Cardiac muscle cell (in vitro differentiated cells and primary cell): Measurements from ENCODE around the gene PCDHGC3. TPM values are rescaled to one million over a fixed set of nuclear protein-coding genes. Genes with fewer than 3 reads are reported as not detected.

Experiments used
- DNase-seq, 2 donors: peaks; one replicate each; pipeline versions ENCODE4 v3.0.0 to v3.0.0-alpha.2; 2010 to 2017; ENCODE audit warnings: low read depth in 1 of 2, low spot score in 1 of 2
- H3K27ac ChIP-seq: fragments of 200-600 bp; sonication (generic); 2 replicates; pipeline ENCODE4 v1.5.1; 2016
- H3K27me3 ChIP-seq: fragments of 200-600 bp; sonication (generic); 2 replicates; pipeline ENCODE4 v1.6.0; 2016; ENCODE audit warnings: control low read depth
- H3K36me3 ChIP-seq: fragments of 200-600 bp; sonication (generic); 2 replicates; pipeline ENCODE4 v1.5.1; 2016; ENCODE audit warnings: control low read depth
- H3K4me1 ChIP-seq: fragments of 200-600 bp; sonication (generic); 2 replicates; pipeline ENCODE4 v1.8.1; 2017; ENCODE audit warnings: low read depth, mild to moderate bottlenecking, mixed run types
- H3K4me3 ChIP-seq: fragments of 200-600 bp; sonication (generic); 2 replicates; pipeline ENCODE4 v1.5.1; 2016; ENCODE audit warnings: mild to moderate bottlenecking
- H3K9me3 ChIP-seq: fragments of 200-600 bp; sonication (generic); 2 replicates; pipeline ENCODE4 v1.5.1; 2017; ENCODE audit warnings: low read depth, mild to moderate bottlenecking, control low read depth
- CTCF ChIP-seq: IDR thresholded peaks from 2 replicates; pipeline ENCODE4 v1.5.1; 2012; ENCODE audit warnings: low read depth, mild to moderate bottlenecking, low read length
- polyA plus RNA-seq: library from polyadenylated mRNA; unstranded; fragments of >200 nt; fragmentation: Nextera tagmentation; extraction: Ambion mirVana; gene quantifications from 2 replicates; pipeline ENCODE4 v1.2.1, GENCODE V29; 2016
- total RNA-seq: library from RNA; depleted of rRNA; stranded (reverse); fragments of >200 nt; gene quantifications from 2 replicates; pipeline ENCODE4 v1.2.3, GENCODE V29; 2016

The PCDHGC3 gene
- total and polyA plus RNA-seq, 2 experiments from 2014 or later, result 23.0 to 29.9 TPM

- Histone ChIP-seq H3K4me3 (no peak overlapping the region), H3K36me3 (no peaks in the 10 kb centered on the region), H3K27ac (no peak overlapping the region), H3K9me3 (no peaks in the 10 kb centered on the region), H3K27me3 (no peaks in the 10 kb centered on the region), H3K4me1 (peaks cover 16% of the 10 kb centered on the region)
- no peak for TF ChIP-seq CTCF
- no peak for DNase-seq
Measured at GRCh38 chr5:141504216-141504615, 28.4 kb downstream of the PCDHGC3 start.

DNA sequence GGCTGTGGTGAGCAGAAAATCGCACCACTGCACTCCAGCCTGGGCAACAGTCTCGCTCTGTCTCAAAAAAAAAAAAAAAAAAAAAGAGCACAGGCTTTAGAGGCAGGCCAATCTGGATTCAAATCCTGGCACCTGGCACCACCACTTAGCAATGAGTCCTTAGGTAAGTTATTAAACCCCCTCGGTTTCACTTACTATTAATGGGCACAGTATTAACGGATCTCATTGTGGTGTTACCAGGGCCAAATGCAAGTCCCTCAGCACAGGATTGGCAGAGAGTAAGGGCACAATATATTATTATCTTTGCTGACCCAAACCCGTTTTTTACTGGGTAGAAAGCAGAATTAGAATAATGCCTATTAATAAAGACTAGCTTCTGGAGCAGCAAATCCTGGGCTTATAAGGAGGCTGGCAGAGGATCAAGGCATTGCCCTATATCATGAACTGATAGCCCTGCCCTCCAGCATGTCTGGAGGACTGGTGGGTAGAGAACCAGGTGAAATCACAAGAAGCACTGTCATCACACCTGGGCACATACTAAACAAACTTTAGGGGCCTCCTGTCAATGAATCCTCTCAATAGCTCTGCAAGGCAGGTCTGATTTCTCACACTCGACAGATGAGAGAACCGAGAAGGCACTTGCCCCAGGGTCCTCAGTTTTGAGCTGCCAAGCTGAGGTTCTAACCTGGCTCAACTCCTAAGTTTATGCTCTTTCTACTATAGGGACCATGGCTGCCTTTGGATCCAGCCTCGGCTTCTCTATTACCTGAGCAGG, 30.8 kb downstream of the PCDHGC3 start:
- Histone ChIP-seq H3K9me3 (no peaks in the 10 kb centered on the region), H3K36me3 (no peaks in the 10 kb centered on the region)

GRCh38 chr5:141507387-141508091, 31.8 kb downstream of the PCDHGC3 start:
- DNase-seq, result peak; percentile 37 to 91
- H3K27me3 ChIP-seq, result no peaks in the 10 kb centered on the region
- H3K9me3 ChIP-seq, result no peaks in the 10 kb centered on the region
- peak overlapping the region; percentile 61 for H3K27ac ChIP-seq
- TF ChIP-seq CTCF, result no peak
- no peaks in the 10 kb centered on the region for H3K36me3 ChIP-seq
- H3K4me3 ChIP-seq, result no peak overlapping the region
- H3K4me1 ChIP-seq, result peaks cover 16% of the 10 kb centered on the region

More for the DNA sequence above, 30.8 kb downstream of the PCDHGC3 start:
- H3K27ac ChIP-seq, result peak overlapping the region; percentile 61
- no peaks in the 10 kb centered on the region for H3K27me3 ChIP-seq
- H3K4me3 ChIP-seq, result no peak overlapping the region
- H3K4me1 ChIP-seq, result peaks cover 16% of the 10 kb centered on the region
- DNase-seq, result no peak
- no peak for TF ChIP-seq CTCF

- no peak for TF ChIP-seq CTCF
- H3K36me3 ChIP-seq, result no peaks in the 10 kb centered on the region
- H3K4me1 ChIP-seq, result peaks cover 16% of the 10 kb centered on the region
- H3K27ac ChIP-seq, result peak overlapping the region; percentile 61
- DNase-seq, result no peak
- H3K4me3 ChIP-seq, result peak overlapping the region; percentile 8
- H3K9me3 ChIP-seq, result no peaks in the 10 kb centered on the region
- no peaks in the 10 kb centered on the region for H3K27me3 ChIP-seq
Measured at GRCh38 chr5:141508440-141508797, 32.7 kb downstream of the PCDHGC3 start.

- H3K4me3 ChIP-seq, result peak overlapping the region; percentile 8
- H3K36me3 ChIP-seq, result no peaks in the 10 kb centered on the region
- H3K27ac ChIP-seq, result peak overlapping the region; percentile 61
- H3K4me1 ChIP-seq, result peaks cover 16% of the 10 kb centered on the region
- peak; percentile 36 to 96 for DNase-seq
- no peaks in the 10 kb centered on the region for H3K27me3 ChIP-seq
- no peaks in the 10 kb centered on the region for H3K9me3 ChIP-seq
- no peak for TF ChIP-seq CTCF
Measured at GRCh38 chr5:141508798-141509611, 33.2 kb downstream of the PCDHGC3 start.
